Nephron progenitor cell (in vitro differentiated cells): ENCODE measurements around the gene PRKAB1.

Experiments
- DNase-seq: peaks from one replicate; pipeline ENCODE4 v3.0.0; 2021
- H3K27ac Mint-ChIP-seq: 2 replicates; pipeline ENCODE4 v1.8.0; 2021; ENCODE audit warnings: mild to moderate bottlenecking, moderate library complexity, mixed read lengths
- H3K27me3 Mint-ChIP-seq: 2 replicates; pipeline ENCODE4 v1.8.0; 2021; ENCODE audit warnings: mild to moderate bottlenecking, low read depth, mixed read lengths; ENCODE audit not compliant: poor library complexity
- H3K36me3 Mint-ChIP-seq: 2 replicates; pipeline ENCODE4 v1.8.0; 2021; ENCODE audit warnings: low read depth, mixed read lengths
- H3K4me1 Mint-ChIP-seq: 2 replicates; pipeline ENCODE4 v1.8.0; 2021; ENCODE audit warnings: mixed read lengths
- H3K4me3 Mint-ChIP-seq: 2 replicates; pipeline ENCODE4 v1.8.0; 2021; ENCODE audit warnings: mild to moderate bottlenecking, moderate library complexity, mixed read lengths
- H3K9me3 Mint-ChIP-seq: 2 replicates; pipeline ENCODE4 v1.8.0; 2021; ENCODE audit warnings: mild to moderate bottlenecking, moderate library complexity, mixed read lengths
- CTCF ChIP-seq: fragments of 200-600 bp; sonication (generic); IDR thresholded peaks from 2 replicates; pipeline ENCODE4 v1.5.0; 2021; ENCODE audit warnings: antibody characterized with exemption

PRKAB1 gene

GRCh38 chr12:119672194-119672593, 4.3 kb downstream of the PRKAB1 start:
- peak overlapping the region; percentile 47 for H3K27ac Mint-ChIP-seq
- no peaks in the 10 kb centered on the region for H3K9me3 Mint-ChIP-seq
- H3K4me3 Mint-ChIP-seq, result no peak overlapping the region
- peaks cover 66% of the 10 kb centered on the region for H3K36me3 Mint-ChIP-seq
- TF ChIP-seq CTCF, result no peak
- H3K27me3 Mint-ChIP-seq, result no peaks in the 10 kb centered on the region
- H3K4me1 Mint-ChIP-seq, result peaks cover 28% of the 10 kb centered on the region
- DNase-seq, result no peak

- H3K4me3 Mint-ChIP-seq, result no peak overlapping the region
- no peak overlapping the region for H3K27ac Mint-ChIP-seq
- H3K4me1 Mint-ChIP-seq, result peaks cover 20% of the 10 kb centered on the region
- no peaks in the 10 kb centered on the region for H3K9me3 Mint-ChIP-seq
- peaks cover 78% of the 10 kb centered on the region for H3K36me3 Mint-ChIP-seq
- no peak for DNase-seq
- H3K27me3 Mint-ChIP-seq, result no peaks in the 10 kb centered on the region
- no peak for TF ChIP-seq CTCF
Observed at GRCh38 chr12:119673634-119674033, 5.7 kb downstream of the PRKAB1 start.

- TF ChIP-seq CTCF, result no peak
- H3K27ac Mint-ChIP-seq, result no peak overlapping the region
- H3K36me3 Mint-ChIP-seq, result peaks cover 84% of the 10 kb centered on the region
- H3K9me3 Mint-ChIP-seq, result no peaks in the 10 kb centered on the region
- DNase-seq, result no peak
- H3K4me3 Mint-ChIP-seq, result no peak overlapping the region
- H3K4me1 Mint-ChIP-seq, result peaks cover 21% of the 10 kb centered on the region
- no peaks in the 10 kb centered on the region for H3K27me3 Mint-ChIP-seq
Observed at GRCh38 chr12:119674560-119674959, 6.6 kb downstream of the PRKAB1 start.

- Mint-ChIP-seq H3K4me3 (no peak overlapping the region), H3K36me3 (peaks cover 90% of the 10 kb centered on the region), H3K27ac (no peak overlapping the region), H3K9me3 (no peaks in the 10 kb centered on the region), H3K4me1 (peaks cover 22% of the 10 kb centered on the region), H3K27me3 (no peaks in the 10 kb centered on the region)
- no peak for TF ChIP-seq CTCF
- no peak for DNase-seq
Observed at GRCh38 chr12:119676022-119676421, 8.1 kb downstream of the PRKAB1 start.

- no peak for TF ChIP-seq CTCF
- Mint-ChIP-seq H3K27ac (no peak overlapping the region), H3K36me3 (peaks cover 90% of the 10 kb centered on the region), H3K9me3 (no peaks in the 10 kb centered on the region), H3K27me3 (no peaks in the 10 kb centered on the region), H3K4me3 (no peak overlapping the region), H3K4me1 (peaks cover 25% of the 10 kb centered on the region)
- DNase-seq, result no peak
Observed at GRCh38 chr12:119676573-119676972, 8.6 kb downstream of the PRKAB1 start.

- no peak for DNase-seq
- Mint-ChIP-seq H3K27ac (no peak overlapping the region), H3K9me3 (no peaks in the 10 kb centered on the region), H3K36me3 (peaks cover 82% of the 10 kb centered on the region), H3K27me3 (no peaks in the 10 kb centered on the region), H3K4me1 (peaks cover 42% of the 10 kb centered on the region), H3K4me3 (no peak overlapping the region)
- TF ChIP-seq CTCF, result no peak
Observed at GRCh38 chr12:119678459-119678858, 10.5 kb downstream of the PRKAB1 start.
